Activated CD8-positive, alpha-beta memory T cell treated with anti-CD3 and anti-CD28 coated beads, Interleukin-2, amount 50 U/mL, for 1 hour (primary cell): ENCODE data around the gene IL22RA1.

ENCODE experiments used
- DNase-seq: peaks from one replicate; pipeline ENCODE4 v3.0.0-alpha.2; 2020; ENCODE audit errors: extremely low read depth

The IL22RA1 gene

GRCh38 chr1:24142546-24143534 is at the start of gene IL22RA1:
IL22RA1 (minus strand) TSS chr1:24143140; CDS start chr1:24143082, 58 bp downstream.
- DNase-seq: no peak

- DNase-seq: no peak
These were observed 48.9 kb upstream of the IL22RA1 start for GRCh38 chr1:24191860-24192259.

GRCh38 chr1:24190983-24191461 is 48.1 kb upstream of the IL22RA1 start:
- DNase-seq: no peak

GRCh38 chr1:24189528-24189927 is 46.6 kb upstream of the IL22RA1 start:
- no peak for DNase-seq

- no peak for DNase-seq
These were observed 44.3 kb upstream of the IL22RA1 start, which contains the start of gene IFNLR1 for GRCh38 chr1:24186993-24187790. IFNLR1 (minus strand) TSS chr1:24187289; CDS start chr1:24187248, 41 bp downstream.

- no peak for DNase-seq
These were observed 43.7 kb upstream of the IL22RA1 start for GRCh38 chr1:24186711-24186992.

- no peak for DNase-seq
These were observed 43.2 kb upstream of the IL22RA1 start for GRCh38 chr1:24186031-24186710.

GRCh38 chr1:24185076-24185475 is 42.1 kb upstream of the IL22RA1 start:
- DNase-seq: no peak

- no peak for DNase-seq
These were observed 39.1 kb upstream of the IL22RA1 start for GRCh38 chr1:24182061-24182460.

GRCh38 chr1:24181619-24182018 is 38.7 kb upstream of the IL22RA1 start:
- no peak for DNase-seq

GRCh38 chr1:24180676-24181075 is 37.7 kb upstream of the IL22RA1 start:
- DNase-seq: no peak

- no peak for DNase-seq
These were observed 36.4 kb upstream of the IL22RA1 start for GRCh38 chr1:24179251-24179840.

- DNase-seq: no peak
These were observed 35.5 kb upstream of the IL22RA1 start for GRCh38 chr1:24178407-24178806.

- DNase-seq: no peak
These were observed 34.2 kb upstream of the IL22RA1 start for GRCh38 chr1:24177161-24177560.

- no peak for DNase-seq
These were observed 32.3 kb upstream of the IL22RA1 start for GRCh38 chr1:24175033-24175755.

GRCh38 chr1:24173638-24174575 is 31.0 kb upstream of the IL22RA1 start:
- DNase-seq: no peak

- no peak for DNase-seq
These were observed 29.7 kb upstream of the IL22RA1 start for GRCh38 chr1:24172598-24172997.

GRCh38 chr1:24169286-24169685 is 26.3 kb upstream of the IL22RA1 start:
- no peak for DNase-seq

GRCh38 chr1:24168245-24168644 is 25.3 kb upstream of the IL22RA1 start:
- no peak for DNase-seq

GRCh38 chr1:24167008-24167407 is 24.1 kb upstream of the IL22RA1 start:
- DNase-seq: no peak
